Tibial nerve (tissue), 4 donors: Measurements from ENCODE around the gene CCDC92. TPM values are rescaled to one million over a fixed set of nuclear protein-coding genes. Genes with fewer than 3 reads are reported as not detected.

Experiments used
- DNase-seq, 2 donors: peaks; one replicate each; pipeline ENCODE4 v3.0.0-alpha.2; 2019; ENCODE audit warnings: low spot score in 2 of 2
- H3K27ac ChIP-seq, 4 donors: fragments of 200-600 bp; sonication (generic) in 3 of 4; one replicate each; pipeline ENCODE4 v1.5.1; 2017 to 2019; ENCODE audit warnings: mild to moderate bottlenecking in 1 of 4
- H3K27me3 ChIP-seq, 2 donors: fragments of 200-600 bp; sonication (generic) in 1 of 2; one replicate each; pipeline versions ENCODE4 v1.5.1 to v1.6.0; 2017 to 2019
- H3K36me3 ChIP-seq, 3 donors: fragments of 200-600 bp; sonication (generic); one replicate each; pipeline ENCODE4 v1.5.1; 2018 to 2019
- H3K4me1 ChIP-seq, 4 donors: fragments of 200-600 bp; sonication (generic) in 3 of 4; one replicate each; pipeline ENCODE4 v1.5.1; 2017 to 2019
- H3K4me3 ChIP-seq, 4 donors: fragments of 200-600 bp; sonication (generic) in 3 of 4; one replicate each; pipeline ENCODE4 v1.5.1; 2017 to 2019; ENCODE audit warnings: mild to moderate bottlenecking in 1 of 4, moderate library complexity in 1 of 4
- H3K9me3 ChIP-seq, 4 donors: fragments of 200-600 bp; sonication (generic) in 3 of 4; one replicate each; pipeline ENCODE4 v1.5.1; 2017 to 2019
- EP300 ChIP-seq, 2 donors: sonication (generic); formaldehyde crosslinking; IDR thresholded peaks; one replicate each; pipeline ENCODE4 v1.6.1; 2017; ENCODE audit warnings: antibody characterized with exemption in 2 of 2, mild to moderate bottlenecking in 1 of 2
- POLR2A ChIP-seq, 2 donors: fragments of 450-650 bp; IDR thresholded peaks; one replicate each; pipeline ENCODE4 v1.6.1; 2017; ENCODE audit warnings: antibody characterized with exemption in 2 of 2, mild to moderate bottlenecking in 2 of 2, moderate library complexity in 2 of 2
- WGBS, 2 donors: methylation state at CpG; one replicate each; pipeline ENCODE4 v1.1.5; 2018; 5-methylcytosine and 5-hydroxymethylcytosine counted together
- total RNA-seq, 4 donors: library from RNA; depleted of rRNA; stranded (reverse); fragments of >200 nt; gene quantifications; one replicate each; pipeline ENCODE4 v1.1.0, GENCODE V29; 2016
- TF ChIP-seq, protein P1 (sequence below), 5 experiments: fragments of 200-600 bp in 3 of 5; fragments of 450-650 bp in 2 of 5; sonication (generic) in 3 of 5; IDR thresholded peaks; one replicate each; pipeline ENCODE4 v1.5.1; 2016 to 2019; ENCODE audit warnings: antibody characterized with exemption in 5 of 5, mild to moderate bottlenecking in 3 of 5, moderate library complexity in 2 of 5

Gene CCDC92
- total RNA-seq, 4 donors from 2014 or later: 41.0 to 46.8 (median 42.6) TPM

- H3K4me3 ChIP-seq: no peak overlapping the region
- WGBS, 2 donors: 74 to 82% methylated on average over 8 of the region's 8 CpGs
- TF ChIP-seq POLR2A (IDR thresholded peaks at IDR 0.05): no peak
- TF ChIP-seq EP300 (IDR thresholded peaks at IDR 0.05): no peak
- TF ChIP-seq, protein P1, sequence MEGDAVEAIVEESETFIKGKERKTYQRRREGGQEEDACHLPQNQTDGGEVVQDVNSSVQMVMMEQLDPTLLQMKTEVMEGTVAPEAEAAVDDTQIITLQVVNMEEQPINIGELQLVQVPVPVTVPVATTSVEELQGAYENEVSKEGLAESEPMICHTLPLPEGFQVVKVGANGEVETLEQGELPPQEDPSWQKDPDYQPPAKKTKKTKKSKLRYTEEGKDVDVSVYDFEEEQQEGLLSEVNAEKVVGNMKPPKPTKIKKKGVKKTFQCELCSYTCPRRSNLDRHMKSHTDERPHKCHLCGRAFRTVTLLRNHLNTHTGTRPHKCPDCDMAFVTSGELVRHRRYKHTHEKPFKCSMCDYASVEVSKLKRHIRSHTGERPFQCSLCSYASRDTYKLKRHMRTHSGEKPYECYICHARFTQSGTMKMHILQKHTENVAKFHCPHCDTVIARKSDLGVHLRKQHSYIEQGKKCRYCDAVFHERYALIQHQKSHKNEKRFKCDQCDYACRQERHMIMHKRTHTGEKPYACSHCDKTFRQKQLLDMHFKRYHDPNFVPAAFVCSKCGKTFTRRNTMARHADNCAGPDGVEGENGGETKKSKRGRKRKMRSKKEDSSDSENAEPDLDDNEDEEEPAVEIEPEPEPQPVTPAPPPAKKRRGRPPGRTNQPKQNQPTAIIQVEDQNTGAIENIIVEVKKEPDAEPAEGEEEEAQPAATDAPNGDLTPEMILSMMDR (IDR thresholded peaks at IDR 0.05): no peak
- DNase-seq: no peak
- no peaks in the 10 kb centered on the region for H3K9me3 ChIP-seq
- H3K36me3 ChIP-seq: peaks cover 0 to 46% (median 0%) of the 10 kb centered on the region in 3 donors
- H3K27me3 ChIP-seq: no peaks in the 10 kb centered on the region
- H3K4me1 ChIP-seq: peaks cover 0 to 63% (median 1%) of the 10 kb centered on the region in 4 donors
- H3K27ac ChIP-seq: no peak overlapping the region
Observed at GRCh38 chr12:123946152-123946515, 26.5 kb downstream of the CCDC92 start.

DNA sequence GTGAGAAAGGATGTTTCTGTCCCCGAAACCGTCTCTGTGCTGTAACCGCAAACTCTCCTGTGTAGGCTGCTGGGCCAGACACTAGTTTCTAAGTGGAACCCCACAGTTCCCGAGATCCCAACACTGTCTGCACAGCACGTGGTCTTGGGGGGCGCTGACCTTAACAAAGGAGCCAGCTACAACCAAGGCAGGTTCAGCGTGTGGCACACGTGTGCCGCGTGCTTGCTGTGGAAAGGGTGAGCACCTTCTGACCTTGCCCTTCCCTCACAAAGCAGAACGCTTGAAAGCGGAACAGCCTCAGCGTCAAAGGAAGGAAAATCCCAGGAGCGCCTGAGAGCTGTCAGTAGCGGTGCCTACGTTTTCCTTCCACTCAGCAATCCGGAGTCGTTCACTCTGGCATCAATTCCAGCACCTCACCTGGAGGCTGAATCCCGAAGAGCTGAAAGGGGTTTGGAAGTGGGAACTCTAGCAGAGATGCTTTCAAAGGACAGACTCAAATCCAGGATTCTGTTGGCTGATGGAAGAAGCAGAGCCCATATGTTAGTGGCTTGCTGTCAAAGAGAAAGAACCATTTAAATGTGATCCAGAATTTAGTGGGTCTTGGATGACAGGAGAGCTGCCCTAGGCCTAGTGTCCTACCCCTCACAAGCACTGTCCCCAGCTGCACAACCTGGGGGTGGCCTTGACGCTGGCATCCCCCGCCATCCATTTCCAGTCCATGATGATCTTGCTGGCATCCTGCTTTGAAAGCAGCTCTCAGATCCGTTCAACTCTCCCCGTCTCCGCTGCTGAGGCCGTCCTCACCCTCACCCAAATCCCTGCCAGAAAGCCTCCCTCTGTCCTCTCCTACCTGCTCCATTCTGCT is 27.1 kb downstream of the CCDC92 start:
- Histone ChIP-seq H3K4me3 (no peak overlapping the region), H3K27ac (no peak overlapping the region), H3K9me3 (no peaks in the 10 kb centered on the region), H3K27me3 (no peaks in the 10 kb centered on the region), H3K36me3 (peaks cover 0 to 52% (median 0%) of the 10 kb centered on the region in 3 donors), H3K4me1 (peaks cover 0 to 57% (median 1%) of the 10 kb centered on the region in 4 donors)
- TF ChIP-seq, protein P1 (IDR thresholded peaks at IDR 0.05): no peak
- no peak for TF ChIP-seq POLR2A (IDR thresholded peaks at IDR 0.05)
- no peak for TF ChIP-seq EP300 (IDR thresholded peaks at IDR 0.05)
- WGBS, 2 donors: 83 to 87% methylated on average over 20 to 25 of the region's 25 CpGs
- no peak for DNase-seq

GRCh38 chr12:123944696-123945095 is 27.9 kb downstream of the CCDC92 start:
- TF ChIP-seq EP300 (IDR thresholded peaks at IDR 0.05): no peak
- TF ChIP-seq POLR2A (IDR thresholded peaks at IDR 0.05): no peak
- TF ChIP-seq, protein P1 (IDR thresholded peaks at IDR 0.05): no peak
- H3K27ac ChIP-seq: no peak overlapping the region
- no peak for DNase-seq
- H3K36me3 ChIP-seq: peaks cover 0 to 60% (median 4%) of the 10 kb centered on the region in 3 donors
- H3K27me3 ChIP-seq: no peaks in the 10 kb centered on the region
- H3K4me1 ChIP-seq: peaks cover 0 to 49% (median 0%) of the 10 kb centered on the region in 4 donors
- no peak overlapping the region for H3K4me3 ChIP-seq
- 68 to 78% methylated on average over 10 of the region's 10 CpGs for WGBS, 2 donors
- no peaks in the 10 kb centered on the region for H3K9me3 ChIP-seq

GRCh38 chr12:123943816-123944215 is 28.8 kb downstream of the CCDC92 start:
- Histone ChIP-seq H3K27ac (no peak overlapping the region), H3K27me3 (no peaks in the 10 kb centered on the region), H3K36me3 (peaks cover 0 to 69% (median 4%) of the 10 kb centered on the region in 3 donors), H3K9me3 (no peaks in the 10 kb centered on the region), H3K4me3 (no peak overlapping the region), H3K4me1 (peaks cover 0 to 41% (median 0%) of the 10 kb centered on the region in 4 donors)
- DNase-seq: no peak
- 82 to 91% methylated on average over 5 of the region's 5 CpGs for WGBS, 2 donors
- no peak for TF ChIP-seq POLR2A (IDR thresholded peaks at IDR 0.05)
- TF ChIP-seq, protein P1 (IDR thresholded peaks at IDR 0.05): no peak
- no peak for TF ChIP-seq EP300 (IDR thresholded peaks at IDR 0.05)
